ENCODE measurements around the gene EPHB1.

The EPHB1 gene

GRCh38 chr3:134810052-134810435 lies 15.0 kb downstream of the EPHB1 start:
- no peak for DNase-seq

- no peak for DNase-seq
Measured at GRCh38 chr3:134810850-134811249, 15.8 kb downstream of the EPHB1 start.

GRCh38 chr3:134813618-134814017 lies 18.6 kb downstream of the EPHB1 start:
- DNase-seq: no peak

- no peak for DNase-seq
Measured at GRCh38 chr3:134815519-134815918, 20.5 kb downstream of the EPHB1 start.

- DNase-seq: no peak
Measured at GRCh38 chr3:134816623-134817022, 21.6 kb downstream of the EPHB1 start.

- no peak for DNase-seq
Measured at GRCh38 chr3:134817297-134817696, 22.2 kb downstream of the EPHB1 start.

- no peak for DNase-seq
Measured at GRCh38 chr3:134820994-134821393, 25.9 kb downstream of the EPHB1 start.

- DNase-seq: no peak
Measured at GRCh38 chr3:134822090-134822489, 27.0 kb downstream of the EPHB1 start.

GRCh38 chr3:134823679-134824078 lies 28.6 kb downstream of the EPHB1 start:
- no peak for DNase-seq

- no peak for DNase-seq
Measured at GRCh38 chr3:134824791-134825190, 29.7 kb downstream of the EPHB1 start.

- no peak for DNase-seq
Measured at GRCh38 chr3:134827213-134827612, 32.2 kb downstream of the EPHB1 start.

GRCh38 chr3:134829721-134830120 lies 34.7 kb downstream of the EPHB1 start:
- DNase-seq: no peak

GRCh38 chr3:134832585-134832984 lies 37.5 kb downstream of the EPHB1 start:
- no peak for DNase-seq

- no peak for DNase-seq
Measured at GRCh38 chr3:134833453-134834163, 38.5 kb downstream of the EPHB1 start.

- DNase-seq: no peak
Measured at GRCh38 chr3:134836921-134837320, 41.9 kb downstream of the EPHB1 start.

GRCh38 chr3:134838599-134838998 lies 43.5 kb downstream of the EPHB1 start:
- no peak for DNase-seq

GRCh38 chr3:134839422-134839821 lies 44.4 kb downstream of the EPHB1 start:
- DNase-seq: no peak

GRCh38 chr3:134839990-134840389 lies 44.9 kb downstream of the EPHB1 start:
- DNase-seq: no peak

GRCh38 chr3:134840459-134840858 lies 45.4 kb downstream of the EPHB1 start:
- no peak for DNase-seq

- DNase-seq: no peak
Measured at GRCh38 chr3:134846084-134846483, 51.0 kb downstream of the EPHB1 start.

- no peak for DNase-seq
Measured at GRCh38 chr3:134846911-134847317, 51.9 kb downstream of the EPHB1 start.

GRCh38 chr3:134847349-134847748 lies 52.3 kb downstream of the EPHB1 start:
- no peak for DNase-seq

GRCh38 chr3:134849561-134849960 lies 54.5 kb downstream of the EPHB1 start:
- no peak for DNase-seq

GRCh38 chr3:134850761-134851160 lies 55.7 kb downstream of the EPHB1 start:
- no peak for DNase-seq

GRCh38 chr3:134852132-134852531 lies 57.1 kb downstream of the EPHB1 start:
- no peak for DNase-seq

Data from NCI-H510A (cell line).